Keratinocyte (primary cell): ENCODE measurements around the gene CFAP46. TPM values are rescaled to one million over a fixed set of nuclear protein-coding genes. Genes with fewer than 3 reads are reported as not detected.

Source experiments
- DNase-seq: peaks from one replicate; pipeline ENCODE4 v3.0.0-alpha.2; 2011; ENCODE audit warnings: low read depth, missing footprints, low spot score
- FAIRE-seq: peaks from 2 replicates; lab custom pipeline; 2011; peaks lifted over from hg19 to GRCh38; lab: Jason Lieb, UNC
- H2AFZ ChIP-seq: 2 replicates; pipeline ENCODE4 v1.6.0; 2012; ENCODE audit warnings: low read length, control low read depth, inconsistent platforms; ENCODE audit not compliant: control insufficient read depth
- H3K27ac ChIP-seq: 2 replicates; pipeline ENCODE4 v1.5.1; 2011; ENCODE audit warnings: low read length; ENCODE audit not compliant: control insufficient read depth, insufficient read depth
- H3K27me3 ChIP-seq: 3 replicates; pipeline ENCODE4 v1.6.0; 2011; ENCODE audit warnings: low read length; ENCODE audit not compliant: control insufficient read depth, insufficient read depth; ENCODE audit errors: extremely low read depth
- H3K36me3 ChIP-seq, 2 experiments: 2 replicates in 1 of 2; 3 replicates in 1 of 2; pipeline ENCODE4 v1.5.1; 2011; ENCODE audit warnings: low read length in 2 of 2, mild to moderate bottlenecking in 1 of 2; ENCODE audit not compliant: control insufficient read depth in 2 of 2, insufficient read depth in 2 of 2; ENCODE audit errors: extremely low read depth in 1 of 2
- H3K4me1 ChIP-seq: 3 replicates; pipeline ENCODE4 v1.5.1; 2011; ENCODE audit warnings: low read length; ENCODE audit not compliant: control insufficient read depth, insufficient read depth; ENCODE audit errors: extremely low read depth
- H3K4me2 ChIP-seq: 3 replicates; pipeline ENCODE4 v1.6.0; 2011; ENCODE audit warnings: low read depth, low read length; ENCODE audit not compliant: control insufficient read depth, insufficient read depth; ENCODE audit errors: extremely low read depth
- H3K4me3 ChIP-seq, 3 experiments: fragments of 200-600 bp in 1 of 3; sonication (generic) in 1 of 3; 2 replicates in 2 of 3; 3 replicates in 1 of 3; pipeline ENCODE4 v1.5.1; 2011 to 2016; ENCODE audit warnings: low read length in 3 of 3, mild to moderate bottlenecking in 3 of 3, control low read depth in 2 of 3, inconsistent platforms in 1 of 3, low read depth in 1 of 3, mixed read lengths in 1 of 3, mixed run types in 1 of 3, moderate library complexity in 1 of 3; ENCODE audit not compliant: control insufficient read depth in 2 of 3, insufficient read depth in 2 of 3; ENCODE audit errors: extremely low read depth in 1 of 3
- H3K79me2 ChIP-seq: 2 replicates; pipeline ENCODE4 v1.6.0; 2012; ENCODE audit warnings: low read length; ENCODE audit not compliant: control insufficient read depth, insufficient read depth
- H3K9ac ChIP-seq: 3 replicates; pipeline ENCODE4 v1.6.0; 2011; ENCODE audit warnings: low read length; ENCODE audit not compliant: control insufficient read depth, insufficient read depth; ENCODE audit errors: extremely low read depth
- H3K9me1 ChIP-seq: 3 replicates; pipeline ENCODE4 v1.6.0; 2011; ENCODE audit warnings: low read length; ENCODE audit not compliant: control insufficient read depth, insufficient read depth; ENCODE audit errors: extremely low read depth
- H3K9me3 ChIP-seq: 2 replicates; pipeline ENCODE4 v1.5.1; 2012; ENCODE audit warnings: low read depth, low read length; ENCODE audit not compliant: control insufficient read depth
- H4K20me1 ChIP-seq: 3 replicates; pipeline ENCODE4 v1.6.0; 2011; ENCODE audit warnings: low read length; ENCODE audit not compliant: control insufficient read depth, insufficient read depth; ENCODE audit errors: extremely low read depth
- EZH2 ChIP-seq: IDR thresholded peaks from one replicate; pipeline ENCODE4 v1.6.1; 2012; ENCODE audit warnings: inconsistent platforms, mild to moderate bottlenecking, low read length, moderate library complexity
- dilution Hi-C: fragments of 300-500 bp; cut with MboI; formaldehyde crosslinking; loops from one replicate; pipeline ENCODE4 v1.7.0; 2020; ENCODE audit warnings: low sequenced_read_pairs; ENCODE audit not compliant: extremely low pct_ligation_motif_present
- polyA plus RNA-seq, 5 experiments: library from polyadenylated mRNA; depleted of rRNA in 3 of 5; stranded (reverse) in 3 of 5; stranded (forward) in 1 of 5; unstranded in 1 of 5; fragments of >200 nt; gene quantifications; 1 replicate in 1 of 5; 2 replicates in 3 of 5; 3 replicates in 1 of 5; pipeline versions ENCODE4 v1.2.1 to v1.2.3, GENCODE V29; 2011 to 2012; ENCODE audit warnings: missing spikeins in 2 of 5, low read depth in 1 of 5, low replicate concordance in 1 of 5
- TF ChIP-seq, protein P1 (sequence below), 3 experiments: IDR thresholded peaks in 1 of 3; conservative IDR thresholded peaks in 1 of 3; optimal IDR thresholded peaks in 1 of 3; 2 replicates in 2 of 3; 3 replicates in 1 of 3; pipeline versions ENCODE3 to v1.5.1; 2011; ENCODE audit warnings: low read length in 3 of 3, mild to moderate bottlenecking in 3 of 3, moderate library complexity in 2 of 3, control low read depth in 1 of 3, inconsistent platforms in 1 of 3; ENCODE audit not compliant: insufficient read depth in 2 of 3; ENCODE audit errors: extremely low read depth in 1 of 3

CFAP46 gene
- polyA plus RNA-seq, 1 donor (not counting 4 experiments of a cell fraction or from before 2014, with no cell fraction given), result 1.00 TPM

DNA sequence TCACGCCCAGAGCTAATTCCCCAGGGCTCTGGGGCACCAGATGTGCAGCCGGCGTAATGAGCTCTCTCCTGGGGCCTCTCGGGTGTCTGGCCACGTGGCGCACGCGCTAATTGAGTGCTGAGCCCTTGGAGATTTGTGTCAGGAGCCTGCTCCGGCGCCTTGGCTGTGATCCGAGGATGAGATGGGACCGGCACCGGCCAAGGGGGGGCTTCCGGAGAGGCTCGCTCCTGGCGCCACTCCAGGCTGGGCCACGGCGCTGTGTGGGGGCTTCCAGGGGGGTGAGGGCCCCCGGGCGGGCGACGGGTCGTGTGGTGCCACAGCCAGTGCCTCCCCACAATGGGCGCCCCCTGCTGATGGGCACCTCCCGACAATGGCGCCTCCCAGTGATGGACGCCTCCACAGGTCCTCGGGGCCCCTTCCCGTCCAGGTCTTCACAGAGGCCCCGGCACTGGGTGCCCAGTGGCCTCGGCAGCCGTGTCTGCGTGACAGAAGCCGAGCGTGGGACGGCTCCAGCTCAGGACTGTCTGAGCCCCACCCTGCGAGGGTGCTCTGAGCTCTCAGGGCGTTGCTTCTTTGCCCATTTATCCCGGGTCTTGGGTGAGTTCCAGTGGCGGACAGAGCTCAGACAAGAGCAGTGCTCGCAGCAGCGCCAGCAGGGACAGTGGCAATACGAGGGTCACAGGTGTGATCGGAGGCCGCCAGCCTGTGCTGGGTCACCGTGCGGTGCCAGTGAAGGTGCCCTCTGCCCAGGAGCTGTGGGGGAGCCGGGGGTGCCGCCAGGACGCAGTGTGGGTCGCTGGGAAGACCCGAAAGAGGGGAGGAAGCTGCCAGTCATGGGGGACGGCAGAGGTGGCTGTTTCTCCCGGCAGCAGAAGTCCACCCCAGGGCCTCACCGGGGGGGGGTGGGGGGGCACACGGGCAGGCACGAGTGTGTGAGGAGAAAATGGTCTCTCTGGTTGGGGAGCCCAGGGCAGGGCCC, 148.2 kb downstream of the CFAP46 start:
- no peak overlapping the region for H3K4me2 ChIP-seq

DNA sequence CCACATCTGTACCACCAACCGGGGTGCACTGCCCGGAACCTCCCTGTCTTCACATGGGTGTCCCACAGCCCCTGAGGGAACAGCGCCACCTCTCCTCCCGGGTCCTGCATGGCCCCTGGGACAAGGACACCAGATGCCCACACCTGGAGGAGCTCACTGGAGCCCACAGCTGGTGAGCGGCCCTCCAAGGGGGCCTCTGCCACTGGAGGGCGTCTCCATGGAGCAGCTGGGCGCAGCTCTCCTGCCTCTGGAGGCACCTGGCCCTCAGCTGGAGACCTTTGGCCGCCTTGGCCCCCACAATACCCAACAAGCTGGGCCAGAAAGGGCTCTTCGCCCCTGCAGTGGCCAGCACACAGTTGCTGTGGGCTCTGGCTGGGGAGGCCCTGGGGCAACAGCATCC, 149.2 kb downstream of the CFAP46 start:
- Histone ChIP-seq H3K27ac (no peak overlapping the region), H3K4me3 (no peak overlapping the region), H3K4me1 (no peaks in the 10 kb centered on the region), H3K9me1 (no peaks in the 10 kb centered on the region), H3K27me3 (peaks cover 37% of the 10 kb centered on the region), H3K79me2 (no peaks in the 10 kb centered on the region), H3K9ac (no peak overlapping the region), H4K20me1 (no peaks in the 10 kb centered on the region), H2AFZ (no peak overlapping the region), H3K36me3 (no peaks in the 10 kb centered on the region), H3K4me2 (no peak overlapping the region), H3K9me3 (no peaks in the 10 kb centered on the region)
- DNase-seq (no peak), FAIRE-seq (no peak)
- TF ChIP-seq, protein P1, sequence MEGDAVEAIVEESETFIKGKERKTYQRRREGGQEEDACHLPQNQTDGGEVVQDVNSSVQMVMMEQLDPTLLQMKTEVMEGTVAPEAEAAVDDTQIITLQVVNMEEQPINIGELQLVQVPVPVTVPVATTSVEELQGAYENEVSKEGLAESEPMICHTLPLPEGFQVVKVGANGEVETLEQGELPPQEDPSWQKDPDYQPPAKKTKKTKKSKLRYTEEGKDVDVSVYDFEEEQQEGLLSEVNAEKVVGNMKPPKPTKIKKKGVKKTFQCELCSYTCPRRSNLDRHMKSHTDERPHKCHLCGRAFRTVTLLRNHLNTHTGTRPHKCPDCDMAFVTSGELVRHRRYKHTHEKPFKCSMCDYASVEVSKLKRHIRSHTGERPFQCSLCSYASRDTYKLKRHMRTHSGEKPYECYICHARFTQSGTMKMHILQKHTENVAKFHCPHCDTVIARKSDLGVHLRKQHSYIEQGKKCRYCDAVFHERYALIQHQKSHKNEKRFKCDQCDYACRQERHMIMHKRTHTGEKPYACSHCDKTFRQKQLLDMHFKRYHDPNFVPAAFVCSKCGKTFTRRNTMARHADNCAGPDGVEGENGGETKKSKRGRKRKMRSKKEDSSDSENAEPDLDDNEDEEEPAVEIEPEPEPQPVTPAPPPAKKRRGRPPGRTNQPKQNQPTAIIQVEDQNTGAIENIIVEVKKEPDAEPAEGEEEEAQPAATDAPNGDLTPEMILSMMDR (optimal IDR thresholded peaks at IDR 0.05 in 1 of 3, IDR thresholded peaks at IDR 0.05 in 1 of 3, conservative IDR thresholded peaks at IDR 0.05 in 1 of 3; ENCODE audit: extremely low read depth in 1 of 3, insufficient read depth in 2 of 3, low read length in 3 of 3), result no peak
- no peak for TF ChIP-seq EZH2
- dilution Hi-C loops, result no loop called here

More for the DNA sequence above, 148.2 kb downstream of the CFAP46 start:
- Histone ChIP-seq H2AFZ (no peak overlapping the region), H3K27me3 (peaks cover 27% of the 10 kb centered on the region), H3K79me2 (no peaks in the 10 kb centered on the region), H3K4me3 (no peak overlapping the region), H3K36me3 (no peaks in the 10 kb centered on the region), H3K9ac (no peak overlapping the region), H3K27ac (no peak overlapping the region), H4K20me1 (no peaks in the 10 kb centered on the region), H3K9me3 (no peaks in the 10 kb centered on the region), H3K4me1 (no peaks in the 10 kb centered on the region), H3K9me1 (no peaks in the 10 kb centered on the region)
- FAIRE-seq (no peak), DNase-seq (no peak)
- dilution Hi-C loops, result no loop called here
- TF ChIP-seq, protein P1 (optimal IDR thresholded peaks at IDR 0.05 in 1 of 3, IDR thresholded peaks at IDR 0.05 in 1 of 3, conservative IDR thresholded peaks at IDR 0.05 in 1 of 3; ENCODE audit: extremely low read depth in 1 of 3, insufficient read depth in 2 of 3, low read length in 3 of 3), result peak in 1 of 3 experiments; percentile 25
- no peak for TF ChIP-seq EZH2
